Limb (tissue), 2 donors: Measurements from ENCODE around the gene VEZT.

ENCODE experiments used
- DNase-seq, 2 donors: peaks; one replicate each; pipeline ENCODE4 v3.0.0-alpha.2; 2016; ENCODE audit errors: extremely low spot score in 2 of 2

The VEZT gene

DNA sequence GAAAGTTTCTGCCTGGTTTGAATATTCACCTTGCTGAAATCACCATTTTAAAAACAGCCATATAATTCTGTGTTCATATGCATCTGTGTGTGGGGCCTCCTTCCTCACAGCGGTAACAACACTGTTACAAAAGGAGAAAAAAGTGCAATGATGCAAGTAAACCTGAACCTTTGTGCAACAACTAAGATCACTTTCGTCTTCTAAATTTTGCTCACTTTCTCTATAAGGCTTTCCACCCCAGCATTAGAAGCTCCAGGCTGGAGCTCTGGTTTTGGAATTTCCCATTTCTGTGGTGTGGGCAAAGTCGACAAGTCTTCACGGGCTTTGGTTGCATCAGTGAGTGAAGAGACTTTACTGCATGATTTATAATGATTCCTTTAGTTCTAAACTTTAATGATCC lies 18.7 kb upstream of the VEZT start:
- no peak for DNase-seq

DNA sequence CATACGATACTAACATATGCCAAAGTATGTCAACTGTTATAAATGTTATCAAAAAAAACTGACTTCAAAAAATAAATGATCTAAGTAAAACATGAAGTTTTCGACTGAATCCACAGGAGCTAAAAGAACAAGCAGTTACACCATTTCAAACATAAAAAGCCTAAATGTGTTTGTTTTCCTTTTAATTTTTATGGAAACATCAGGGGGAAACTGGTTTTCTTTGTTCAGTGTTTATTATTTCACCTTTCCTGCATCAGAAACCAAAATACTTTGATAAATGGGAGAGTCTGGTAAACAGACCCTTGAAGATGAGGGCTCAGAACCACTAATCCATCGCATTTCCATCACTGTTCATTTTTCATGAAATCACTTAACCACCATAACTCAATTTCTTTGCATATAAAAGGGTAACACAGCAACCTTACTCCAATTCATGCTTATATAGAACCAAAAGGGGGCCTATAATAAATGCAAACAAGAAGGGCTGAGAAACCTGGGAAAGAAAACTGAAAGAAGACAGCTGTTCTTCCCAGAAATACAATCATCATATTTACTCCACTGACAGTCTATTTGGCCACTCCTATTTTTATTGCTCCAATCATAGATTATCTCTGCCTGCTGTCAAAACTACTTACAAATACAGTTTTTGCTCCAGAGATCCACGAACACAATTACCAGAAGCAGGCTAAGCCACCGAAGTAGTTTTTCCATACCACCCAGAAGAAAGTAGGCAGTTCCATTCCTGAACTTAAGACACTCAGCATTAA lies 17.3 kb upstream of the VEZT start:
- peak in 1 of 2 donors; percentile 50 for DNase-seq

DNA sequence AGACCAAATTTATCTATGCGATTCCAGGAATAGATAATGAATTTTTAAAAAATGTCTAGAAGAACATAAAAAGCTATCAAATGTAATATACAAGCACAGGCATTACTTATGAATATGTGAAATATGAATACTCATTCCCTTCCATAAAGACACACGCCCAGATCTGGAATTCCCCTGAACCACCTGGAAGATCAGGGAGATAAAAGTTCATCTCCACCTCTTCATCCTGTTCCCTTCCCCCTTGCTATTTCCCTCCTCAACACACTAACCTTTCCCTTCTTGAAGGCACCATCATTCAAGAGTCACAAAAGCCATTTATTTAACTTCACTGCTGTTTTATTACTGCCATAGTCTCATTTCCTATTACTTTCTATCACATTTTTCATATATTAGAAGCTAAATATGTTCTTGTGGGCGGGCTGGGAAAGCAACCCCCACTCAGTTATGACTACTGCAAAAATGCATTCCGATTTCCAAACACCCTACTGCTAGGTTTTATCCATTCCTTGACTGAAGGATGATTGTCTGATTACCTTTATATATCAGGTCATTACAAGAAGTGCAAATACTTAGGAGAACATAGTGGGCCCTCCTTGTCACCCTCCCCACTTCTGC lies 16.4 kb upstream of the VEZT start:
- DNase-seq = no peak

- DNase-seq = no peak
Observed at GRCh38 chr12:95202691-95203486, 14.7 kb upstream of the VEZT start.

- DNase-seq = no peak
Observed at GRCh38 chr12:95203487-95204030, 14.0 kb upstream of the VEZT start.

DNA sequence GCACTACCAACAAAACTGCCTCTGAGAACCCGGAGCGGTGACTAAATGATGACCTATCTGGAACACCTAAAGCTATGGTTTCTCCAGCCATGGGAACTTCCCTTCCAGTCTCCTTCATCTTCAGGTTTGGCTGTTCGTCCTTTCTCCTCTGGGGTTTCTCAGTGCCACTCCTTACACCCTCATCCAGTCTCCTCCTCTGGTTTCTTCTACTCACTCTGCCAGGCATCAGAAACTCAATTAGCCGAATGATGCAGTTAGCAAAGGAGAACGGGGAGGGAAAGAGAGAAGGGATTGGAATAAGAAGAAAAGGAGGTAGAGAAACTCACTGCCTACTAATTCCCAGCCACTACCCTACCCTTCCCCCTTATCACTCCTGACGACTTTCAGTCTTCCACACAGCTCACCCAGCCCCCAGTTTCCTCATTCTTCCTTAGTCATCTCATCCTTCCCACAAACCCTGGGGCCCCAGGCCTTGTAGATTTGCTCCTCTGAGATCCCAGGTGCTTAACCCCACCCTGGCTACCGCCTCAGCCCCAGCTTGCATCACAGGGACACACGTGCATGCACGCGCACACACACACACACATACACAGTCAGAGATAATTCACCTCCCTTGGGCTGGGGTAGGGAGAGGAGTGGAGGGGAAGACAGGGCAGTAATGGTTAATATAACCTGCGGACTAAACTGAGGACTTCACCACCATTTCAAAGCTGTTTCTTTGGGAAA lies 13.3 kb upstream of the VEZT start:
- DNase-seq = no peak

DNA sequence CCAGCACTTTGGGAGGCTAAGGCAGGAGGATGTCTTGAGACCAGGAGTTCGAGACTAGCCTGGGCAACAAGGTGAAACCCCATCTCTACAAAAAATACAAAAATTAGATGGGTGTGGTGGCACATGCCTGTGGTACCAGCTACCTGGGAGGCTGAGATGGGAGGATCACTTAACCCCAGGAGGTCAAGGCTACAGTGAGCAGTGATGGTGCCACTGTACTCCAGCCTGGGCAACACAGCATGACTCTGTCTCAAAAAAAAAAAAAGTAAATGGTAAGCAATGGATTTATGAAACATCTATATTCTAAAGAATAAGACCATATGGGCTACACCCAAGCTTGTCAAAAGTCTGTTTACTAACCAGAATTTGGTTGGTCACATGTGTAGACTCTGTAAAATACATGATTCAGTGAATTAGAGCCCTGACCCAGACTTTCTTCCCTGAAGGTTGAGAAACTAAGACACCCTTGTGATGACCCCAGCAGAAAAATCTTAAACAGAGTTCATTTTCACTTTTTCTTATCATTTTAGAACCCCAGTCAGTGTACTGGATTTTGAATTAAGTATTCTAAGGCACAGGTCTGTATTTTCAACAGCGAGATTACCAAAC lies 12.5 kb upstream of the VEZT start:
- DNase-seq = no peak

DNA sequence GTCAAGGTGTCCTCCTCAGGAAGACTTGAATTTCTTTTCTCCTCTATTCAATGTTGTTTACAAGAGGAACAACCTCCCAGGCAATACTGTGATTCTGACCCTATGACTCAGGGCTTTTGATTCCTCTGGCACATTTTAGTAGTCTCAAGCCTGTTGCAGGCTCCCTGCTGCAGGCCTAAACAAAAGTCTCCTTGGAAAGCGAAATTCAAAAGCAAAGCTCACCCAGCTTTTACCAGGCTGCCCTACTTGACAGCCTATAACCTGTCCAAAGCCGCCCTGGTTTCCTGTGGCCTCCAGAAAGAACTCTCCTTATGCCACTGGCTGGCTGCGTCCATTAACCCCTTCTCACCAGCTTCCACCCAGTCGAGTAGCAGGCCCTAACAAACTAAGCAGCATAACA lies 11.9 kb upstream of the VEZT start:
- DNase-seq = no peak

GRCh38 chr12:95206916-95207315 lies 10.7 kb upstream of the VEZT start:
- DNase-seq = no peak

DNA sequence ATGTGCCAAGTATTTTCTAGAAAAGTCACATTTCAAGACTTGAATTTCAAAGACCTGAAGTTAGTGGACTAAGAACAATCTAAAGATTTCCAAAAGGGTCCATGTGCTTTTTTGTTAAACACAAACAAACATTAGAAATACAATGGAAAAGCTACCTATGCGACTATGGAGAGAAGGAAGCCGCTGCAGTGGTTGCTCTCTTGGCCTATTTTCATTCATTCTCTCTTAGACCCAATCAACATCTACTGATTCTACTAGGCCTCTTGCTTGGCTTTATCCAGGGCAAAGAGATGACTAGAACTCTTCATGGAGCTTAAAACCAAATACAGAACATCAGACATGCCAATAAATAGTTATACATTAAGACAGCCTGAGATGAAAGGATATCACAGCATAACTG lies 10.2 kb upstream of the VEZT start:
- no peak for DNase-seq

DNA sequence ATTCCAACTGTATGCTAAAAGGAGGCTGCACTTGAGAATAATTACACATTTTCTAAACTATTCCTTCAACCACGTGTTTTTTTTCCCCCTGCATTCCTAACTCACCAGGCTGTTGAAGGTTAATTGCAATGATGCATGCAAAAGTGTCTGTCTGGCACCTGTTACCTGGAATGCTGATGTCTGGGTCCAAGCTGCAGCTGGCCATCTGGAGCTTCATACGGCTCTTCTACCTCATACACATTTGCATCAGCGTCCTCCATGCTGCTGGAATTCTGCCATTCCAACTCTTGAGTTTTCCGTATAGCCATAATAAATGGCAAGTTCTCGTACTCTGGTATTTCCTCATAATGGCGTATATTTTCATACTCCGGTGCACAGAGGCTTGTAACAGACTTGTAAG lies 8.9 kb upstream of the VEZT start:
- no peak for DNase-seq

GRCh38 chr12:95212586-95212985 lies 5.0 kb upstream of the VEZT start:
- no peak for DNase-seq

- no peak for DNase-seq
Observed at GRCh38 chr12:95213119-95213518, 4.5 kb upstream of the VEZT start.

DNA sequence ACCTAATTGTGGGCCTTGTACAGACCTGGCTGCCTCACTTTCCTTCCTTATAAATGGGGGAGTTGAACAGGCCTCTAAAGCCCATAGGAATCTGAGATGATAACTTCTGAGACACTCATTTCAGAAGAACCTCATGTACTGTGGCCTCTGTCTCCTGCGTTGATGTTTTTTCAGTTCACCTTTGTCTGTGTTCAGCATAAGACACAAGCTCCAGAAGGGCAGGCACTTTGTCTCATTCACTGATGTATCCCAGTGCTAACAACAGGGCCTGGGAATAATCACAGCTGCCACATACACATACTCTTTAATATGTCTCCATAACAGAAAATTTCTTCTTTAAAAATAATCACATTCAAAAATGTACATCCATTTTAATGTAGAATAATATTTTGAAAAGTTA lies 3.7 kb upstream of the VEZT start:
- no peak for DNase-seq

GRCh38 chr12:95214466-95214865 lies 3.1 kb upstream of the VEZT start:
- DNase-seq = no peak

- no peak for DNase-seq
Observed at GRCh38 chr12:95215949-95216348, 1.7 kb upstream of the VEZT start.

- no peak for DNase-seq
Observed at GRCh38 chr12:95216711-95217376, 763 bp upstream of the VEZT start.

GRCh38 chr12:95218150-95219133 lies 835 bp downstream of the VEZT start:
- peak; percentile 52 to 69 for DNase-seq

- no peak for DNase-seq
Observed at GRCh38 chr12:95220190-95220589, 2.6 kb downstream of the VEZT start.
